GM23338 (cell line): ENCODE measurements around the gene TMPRSS13. TPM values are rescaled to one million over a fixed set of nuclear protein-coding genes. Genes with fewer than 3 reads are reported as not detected.

ENCODE experiments used
- ATAC-seq: fragments of 200-7000 bp; cut with Tn5 transposase; 3 replicates; pipeline ENCODE4 v1.9.1; 2020
- DNase-seq: peaks from one replicate; pipeline ENCODE4 v3.0.0-alpha.2; 2015; ENCODE audit warnings: low spot score
- H2AFZ ChIP-seq: fragments of 200-600 bp; sonication (generic); 2 replicates; pipeline ENCODE4 v1.8.0; 2016; ENCODE audit warnings: antibody characterized with exemption, mild to moderate bottlenecking, moderate library complexity
- H3F3A ChIP-seq: fragments of 200-600 bp; sonication (generic); replicated peaks from 2 replicates; pipeline ENCODE4 v1.8.0; 2017; ENCODE audit warnings: antibody characterized with exemption, mixed run types, low read depth
- H3K27ac ChIP-seq: fragments of 200-600 bp; sonication (generic); 2 replicates; pipeline ENCODE4 v1.6.1; 2016; ENCODE audit warnings: low read depth
- H3K27me3 ChIP-seq: fragments of 200-600 bp; sonication (generic); 2 replicates; pipeline ENCODE4 v1.8.0; 2016; ENCODE audit warnings: mild to moderate bottlenecking, mixed run types, moderate library complexity; ENCODE audit not compliant: insufficient read depth
- H3K36me3 ChIP-seq: fragments of 200-600 bp; sonication (generic); 2 replicates; pipeline ENCODE4 v1.8.0; 2016; ENCODE audit warnings: mild to moderate bottlenecking; ENCODE audit not compliant: insufficient read depth
- H3K4me1 ChIP-seq: fragments of 200-600 bp; sonication (generic); 2 replicates; pipeline ENCODE4 v1.8.0; 2016; ENCODE audit warnings: mild to moderate bottlenecking, moderate library complexity; ENCODE audit not compliant: insufficient read depth
- H3K4me2 ChIP-seq: fragments of 200-600 bp; sonication (generic); 2 replicates; pipeline ENCODE4 v1.7.1; 2017; ENCODE audit warnings: mixed run types
- H3K4me3 ChIP-seq: fragments of 200-600 bp; sonication (generic); 2 replicates; pipeline ENCODE4 v1.6.1; 2016; ENCODE audit warnings: mixed run types
- H3K79me2 ChIP-seq: fragments of 200-600 bp; sonication (generic); replicated peaks from 2 replicates; pipeline ENCODE4 v1.8.0; 2017; ENCODE audit warnings: mild to moderate bottlenecking; ENCODE audit not compliant: insufficient read depth
- H3K9me2 ChIP-seq: fragments of 200-600 bp; sonication (generic); 2 replicates; pipeline ENCODE4 v1.8.0; 2017; ENCODE audit not compliant: insufficient read depth
- H4K20me1 ChIP-seq: fragments of 200-600 bp; sonication (generic); replicated peaks from 2 replicates; pipeline ENCODE4 v1.8.0; 2017; ENCODE audit warnings: mild to moderate bottlenecking; ENCODE audit not compliant: insufficient read depth
- H3K27ac Mint-ChIP-seq: 2 replicates; pipeline ENCODE4 v1.8.0; 2020; ENCODE audit warnings: inconsistent platforms, mild to moderate bottlenecking, moderate library complexity, mixed read lengths
- H3K27me3 Mint-ChIP-seq: 3 replicates; pipeline ENCODE4 v1.8.0; 2022; ENCODE audit warnings: low read depth, mild to moderate bottlenecking, moderate library complexity, mixed read lengths, inconsistent platforms; ENCODE audit not compliant: insufficient read depth, poor library complexity
- H3K36me3 Mint-ChIP-seq: 3 replicates; pipeline ENCODE4 v1.8.0; 2021; ENCODE audit warnings: low read depth, mild to moderate bottlenecking, inconsistent platforms, moderate library complexity, mixed read lengths
- H3K4me1 Mint-ChIP-seq: 3 replicates; pipeline ENCODE4 v1.8.0; 2020; ENCODE audit warnings: mild to moderate bottlenecking, inconsistent platforms, mixed read lengths
- H3K4me3 Mint-ChIP-seq: 3 replicates; pipeline ENCODE4 v1.8.0; 2021; ENCODE audit warnings: moderate library complexity, mild to moderate bottlenecking, inconsistent platforms, mixed read lengths
- H3K9me3 Mint-ChIP-seq: 3 replicates; pipeline ENCODE4 v1.8.0; 2020; ENCODE audit warnings: moderate library complexity, mild to moderate bottlenecking, inconsistent platforms, mixed read lengths
- CREB1 ChIP-seq: fragments of 250-450 bp; sonication (Bioruptor Pico); IDR thresholded peaks from 2 replicates; pipeline ENCODE4 v1.5.0; 2020; ENCODE audit warnings: low read depth, mild to moderate bottlenecking, moderate library complexity
- CTCF ChIP-seq, 2 experiments: fragments of 200-600 bp in 1 of 2; sonication (generic) in 1 of 2; conservative IDR thresholded peaks; 2 replicates each; pipeline versions ENCODE4 v1.5.1 to v1.6.1; 2016 to 2017; ENCODE audit warnings: antibody characterized with exemption in 2 of 2, low read depth in 2 of 2, mild to moderate bottlenecking in 2 of 2, moderate library complexity in 1 of 2
- ETS1 ChIP-seq: IDR thresholded peaks from 2 replicates; pipeline ENCODE4 v1.6.1; 2016; ENCODE audit warnings: antibody characterized with exemption
- EZH2 ChIP-seq: fragments of 200-600 bp; sonication (generic); IDR thresholded peaks from one replicate; pipeline ENCODE4 v1.8.0; 2017; ENCODE audit warnings: antibody characterized with exemption, mild to moderate bottlenecking, low read depth; ENCODE audit not compliant: unreplicated experiment
- EZH2phosphoT487 ChIP-seq: fragments of 200-600 bp; sonication (generic); IDR thresholded peaks from one replicate; pipeline ENCODE4 v1.8.1; 2018; ENCODE audit warnings: antibody characterized with exemption; ENCODE audit not compliant: unreplicated experiment
- JUNB ChIP-seq: IDR thresholded peaks from one replicate; pipeline ENCODE4 v1.6.1; 2016; ENCODE audit warnings: antibody characterized with exemption; ENCODE audit not compliant: unreplicated experiment
- NANOG ChIP-seq: IDR thresholded peaks from 2 replicates; pipeline ENCODE4 v1.6.1; 2016; ENCODE audit warnings: antibody characterized with exemption, borderline replicate concordance
- POLR2AphosphoS5 ChIP-seq: IDR thresholded peaks from 2 replicates; pipeline ENCODE4 v1.6.1; 2016; ENCODE audit warnings: antibody characterized with exemption, low read depth
- REST ChIP-seq: IDR thresholded peaks from one replicate; pipeline ENCODE4 v1.6.1; 2018; ENCODE audit warnings: antibody characterized with exemption; ENCODE audit not compliant: unreplicated experiment
- STAT1 ChIP-seq: IDR thresholded peaks from one replicate; pipeline ENCODE4 v1.6.1; 2016; ENCODE audit warnings: antibody characterized with exemption; ENCODE audit not compliant: unreplicated experiment
- ZNF114 ChIP-seq: fragments of 250-450 bp; sonication (Bioruptor Pico); IDR thresholded peaks from 2 replicates; pipeline ENCODE4 v1.5.0; 2020; ENCODE audit warnings: mild to moderate bottlenecking, moderate library complexity
- ZNF331 ChIP-seq: fragments of 250-450 bp; sonication (Bioruptor Pico); IDR thresholded peaks from 2 replicates; pipeline ENCODE4 v1.5.0; 2020; ENCODE audit warnings: low read depth, mild to moderate bottlenecking, moderate library complexity
- ZNF462 ChIP-seq: fragments of 250-450 bp; sonication (Bioruptor Pico); IDR thresholded peaks from 2 replicates; pipeline ENCODE4 v1.5.0; 2020; ENCODE audit warnings: mild to moderate bottlenecking, moderate library complexity
- polyA plus RNA-seq: library from polyadenylated mRNA; unstranded; fragments of >200 nt; fragmentation: Nextera tagmentation; extraction: Ambion mirVana; gene quantifications from 2 replicates; pipeline ENCODE4 v1.2.1, GENCODE V29; 2016
- total RNA-seq: library from RNA; depleted of rRNA; stranded (reverse); fragments of >200 nt; shearing (Covaris generic); gene quantifications from 2 replicates; pipeline ENCODE4 v1.2.3, GENCODE V29; 2014

Gene TMPRSS13
- total and polyA plus RNA-seq, 2 experiments from 2014 or later: 0.31 TPM; not detected in 1

- H3K9me3 Mint-ChIP-seq: no peaks in the 10 kb centered on the region
- ATAC-seq: no peak
Observed at GRCh38 chr11:117969160-117969991, 40.2 kb upstream of the TMPRSS13 start.

More at GRCh38 chr11:117969160-117969991, 40.2 kb upstream of the TMPRSS13 start:
- Histone ChIP-seq H3K27me3 (no peaks in the 10 kb centered on the region), H3F3A (no peaks in the 10 kb centered on the region), H3K4me2 (no peak overlapping the region), H2AFZ (no peak overlapping the region), H3K79me2 (no peaks in the 10 kb centered on the region), H3K36me3 (no peaks in the 10 kb centered on the region), H3K9me2 (no peaks in the 10 kb centered on the region), H3K4me3 (no peak overlapping the region), H3K4me1 (no peaks in the 10 kb centered on the region), H3K27ac (no peak overlapping the region), H4K20me1 (no peaks in the 10 kb centered on the region)
- Mint-ChIP-seq H3K36me3 (no peaks in the 10 kb centered on the region), H3K27ac (no peak overlapping the region), H3K27me3 (no peaks in the 10 kb centered on the region), H3K4me1 (no peaks in the 10 kb centered on the region), H3K4me3 (no peak overlapping the region)
- DNase-seq: no peak
- TF ChIP-seq JUNB (no peak), CREB1 (CRISPR knock-in tag) (no peak), CTCF (conservative IDR thresholded peaks at IDR 0.05; ENCODE audit: low read depth in 2 of 2) (no peak), NANOG (no peak), ZNF114 (CRISPR knock-in tag) (no peak), EZH2phosphoT487 (no peak), POLR2AphosphoS5 (no peak), STAT1 (no peak), ETS1 (no peak), REST (no peak), ZNF331 (CRISPR knock-in tag) (no peak), EZH2 (no peak), ZNF462 (CRISPR knock-in tag) (no peak)
